ENCODE results near the gene RTN4RL1. TPM values are rescaled to one million over a fixed set of nuclear protein-coding genes. Genes with fewer than 3 reads are reported as not detected.

The RTN4RL1 gene
- total RNA-seq, 2 donors from 2014 or later, result 18.2 to 19.6 TPM

- Mint-ChIP-seq H3K27me3 (ENCODE audit: insufficient read depth) (peaks cover 3% of the 10 kb centered on the region), H3K9me3 (no peaks in the 10 kb centered on the region), H3K27ac (no peak overlapping the region), H3K4me3 (no peak overlapping the region), H3K4me1 (peaks cover 20% of the 10 kb centered on the region), H3K36me3 (ENCODE audit: low read depth) (peaks cover 2% of the 10 kb centered on the region)
- H3K4me1 ChIP-seq (ENCODE audit: control insufficient read depth, insufficient read depth, low read length), result peaks cover 3% of the 10 kb centered on the region
- no peak for TF ChIP-seq CTCF (conservative IDR thresholded peaks at IDR 0.05)
- no peak for DNase-seq
- H3K27me3 ChIP-seq (ENCODE audit: control insufficient read depth, insufficient read depth, low read length, poor library complexity, severe bottlenecking), result no peaks in the 10 kb centered on the region
- H3K9ac ChIP-seq (ENCODE audit: extremely low read depth, low read length, poor library complexity, severe bottlenecking), result no peak overlapping the region
- WGBS, 2 experiments (ENCODE audit: insufficient coverage in 1 of 2, insufficient read length in 1 of 2), result 89 to 90% methylated on average over 9 to 17 of the region's 17 CpGs
- no peaks in the 10 kb centered on the region for H3K9me3 ChIP-seq (ENCODE audit: control insufficient read depth, low read length)
- no peaks in the 10 kb centered on the region for H3K36me3 ChIP-seq (ENCODE audit: control insufficient read depth, insufficient read depth, low read length)
- no peak overlapping the region for H3K27ac ChIP-seq (ENCODE audit: low read depth, low read length)
- H3K4me3 ChIP-seq (ENCODE audit: low read length), result no peak overlapping the region
Measured at GRCh38 chr17:1934901-1935300, 90.2 kb downstream of the RTN4RL1 start.

GRCh38 chr17:1933875-1934715 lies 91.0 kb downstream of the RTN4RL1 start:
- 94 to 95% methylated on average over 23 to 27 of the region's 27 CpGs for WGBS, 2 experiments (ENCODE audit: insufficient coverage in 1 of 2, insufficient read length in 1 of 2)
- H3K9me3 ChIP-seq (ENCODE audit: control insufficient read depth, low read length), result no peaks in the 10 kb centered on the region
- H3K9ac ChIP-seq (ENCODE audit: extremely low read depth, low read length, poor library complexity, severe bottlenecking), result no peak overlapping the region
- Mint-ChIP-seq H3K36me3 (ENCODE audit: low read depth) (peaks cover 2% of the 10 kb centered on the region), H3K4me3 (no peak overlapping the region), H3K27ac (no peak overlapping the region), H3K27me3 (ENCODE audit: insufficient read depth) (peaks cover 3% of the 10 kb centered on the region), H3K9me3 (no peaks in the 10 kb centered on the region), H3K4me1 (peaks cover 20% of the 10 kb centered on the region)
- no peak for TF ChIP-seq CTCF (conservative IDR thresholded peaks at IDR 0.05)
- H3K27ac ChIP-seq (ENCODE audit: low read depth, low read length), result no peak overlapping the region
- no peak for DNase-seq
- H3K27me3 ChIP-seq (ENCODE audit: control insufficient read depth, insufficient read depth, low read length, poor library complexity, severe bottlenecking), result no peaks in the 10 kb centered on the region
- no peak overlapping the region for H3K4me3 ChIP-seq (ENCODE audit: low read length)
- peaks cover 3% of the 10 kb centered on the region for H3K4me1 ChIP-seq (ENCODE audit: control insufficient read depth, insufficient read depth, low read length)
- no peaks in the 10 kb centered on the region for H3K36me3 ChIP-seq (ENCODE audit: control insufficient read depth, insufficient read depth, low read length)

GRCh38 chr17:1931844-1932579 lies 93.1 kb downstream of the RTN4RL1 start:
- H3K36me3 Mint-ChIP-seq (ENCODE audit: low read depth), result no peaks in the 10 kb centered on the region
- Histone ChIP-seq H3K27me3 (ENCODE audit: control insufficient read depth, insufficient read depth, low read length, poor library complexity, severe bottlenecking) (no peaks in the 10 kb centered on the region), H3K4me1 (ENCODE audit: control insufficient read depth, insufficient read depth, low read length) (peaks cover 3% of the 10 kb centered on the region), H3K9me3 (ENCODE audit: control insufficient read depth, low read length) (no peaks in the 10 kb centered on the region), H3K36me3 (ENCODE audit: control insufficient read depth, insufficient read depth, low read length) (no peaks in the 10 kb centered on the region), H3K9ac (ENCODE audit: extremely low read depth, low read length, poor library complexity, severe bottlenecking) (no peak overlapping the region), H3K4me3 (ENCODE audit: low read length) (no peak overlapping the region), H3K27ac (ENCODE audit: low read depth, low read length) (no peak overlapping the region)
- peaks cover 20% of the 10 kb centered on the region for H3K4me1 Mint-ChIP-seq
- H3K4me3 Mint-ChIP-seq, result peak overlapping the region; percentile 40
- peak overlapping the region; percentile 94 for H3K27ac Mint-ChIP-seq
- H3K27me3 Mint-ChIP-seq (ENCODE audit: insufficient read depth), result peaks cover 8% of the 10 kb centered on the region
- peak; percentile 94 for DNase-seq
- TF ChIP-seq CTCF (conservative IDR thresholded peaks at IDR 0.05), result peak; percentile 57
- H3K9me3 Mint-ChIP-seq, result no peaks in the 10 kb centered on the region
- 19 to 29% methylated on average over 10 to 27 of the region's 27 CpGs for WGBS, 2 experiments (ENCODE audit: insufficient coverage in 1 of 2, insufficient read length in 1 of 2)

Data from endodermal cell (in vitro differentiated cells).